Inflammatory macrophage treated with lipopolysaccharide for 1 hour (primary cell): ENCODE results near the gene SIX4.
A peak's percentile ranks its signal among the peaks of the same experiment; 100 is the strongest.
"Not testable (repeated sequence)": the region's sequence is repeated elsewhere in the genome, so short reads cannot be mapped to it uniquely, and the experiment has no call there.

ENCODE experiments used
- DNase-seq, 2 donors: peaks; one replicate each; pipeline ENCODE4 v3.0.0-alpha.2; 2020 to 2022

Gene SIX4

DNA sequence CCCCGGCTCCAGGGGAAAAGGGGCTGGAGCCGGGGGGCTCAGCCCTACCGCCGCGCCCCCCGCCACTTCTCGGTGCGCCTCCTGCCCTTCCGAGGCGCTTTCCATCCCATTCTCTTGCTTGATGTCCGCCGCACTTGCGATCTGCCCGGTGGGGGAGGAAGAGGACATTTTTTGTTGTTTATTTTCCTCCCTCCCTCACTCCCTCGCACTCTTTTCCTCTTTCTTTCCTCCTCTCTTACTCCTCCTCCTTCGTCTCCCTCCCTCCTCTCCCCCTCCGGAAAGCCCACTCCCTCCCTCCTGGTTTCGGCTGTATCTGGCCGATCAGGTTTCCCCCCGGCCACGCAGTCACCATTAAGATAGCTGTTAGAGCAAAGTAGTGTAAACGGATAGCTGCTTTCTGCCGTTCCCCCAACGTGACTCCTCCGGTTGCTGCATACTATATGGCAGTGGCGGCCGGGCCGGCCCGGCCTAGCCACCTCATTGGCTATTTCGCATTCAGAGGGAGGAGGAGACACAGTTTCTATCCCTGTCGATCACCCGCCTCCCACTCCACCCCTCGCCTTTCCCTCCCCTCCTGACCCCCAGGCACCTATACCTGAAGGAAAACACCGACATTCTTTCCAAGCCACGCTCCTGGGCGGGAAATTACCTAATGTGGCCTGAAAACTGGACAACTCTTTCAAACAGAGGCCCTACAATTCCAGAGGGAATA, at the start of gene SIX4:
TSS of gene SIX4 (minus strand) at position 445 of the 712 bp plus-strand sequence. CDS start at position 168, 277 bp downstream.
- DNase-seq: peak; percentile 13 to 16

DNA sequence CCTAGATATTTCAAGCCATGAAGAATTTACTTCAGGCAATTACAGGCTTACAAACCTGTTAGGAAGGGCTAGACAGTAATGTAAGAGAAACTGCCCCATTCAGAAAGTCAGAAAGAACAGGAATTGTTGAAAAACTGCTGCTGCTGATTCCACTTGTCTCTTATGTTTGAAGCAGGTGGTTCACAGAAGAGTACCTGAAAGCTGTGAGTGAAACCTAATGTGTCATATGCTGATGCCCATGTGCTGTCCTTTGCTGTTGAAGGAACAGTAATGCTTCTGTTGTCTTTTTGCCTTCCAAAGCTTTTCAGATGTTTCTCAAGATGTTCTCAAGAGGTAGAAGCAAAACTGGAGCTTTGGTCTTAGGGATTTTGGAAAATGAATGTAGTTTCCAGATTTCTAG, 49.4 kb upstream of the SIX4 start:
- no peak for DNase-seq

DNA sequence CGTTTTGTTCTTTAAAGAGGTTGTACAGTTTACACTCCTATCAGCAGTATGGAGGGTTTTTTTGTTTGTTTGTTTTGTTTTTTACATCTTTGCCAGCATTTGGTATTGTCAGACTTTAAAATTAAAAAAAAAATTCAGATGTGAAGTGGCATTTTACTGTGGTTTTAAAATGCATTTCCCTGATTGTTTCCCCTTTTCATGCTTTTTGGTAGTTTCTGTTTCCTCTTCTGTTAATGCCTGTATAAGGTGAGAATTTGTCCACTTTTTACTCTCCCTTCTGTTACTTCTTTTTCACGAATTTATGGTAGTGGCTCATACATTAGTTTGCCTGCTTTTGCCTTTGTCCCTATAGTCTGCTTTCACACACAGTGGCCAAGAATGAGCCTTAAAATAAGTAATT, 47.0 kb upstream of the SIX4 start:
- DNase-seq: no peak

DNA sequence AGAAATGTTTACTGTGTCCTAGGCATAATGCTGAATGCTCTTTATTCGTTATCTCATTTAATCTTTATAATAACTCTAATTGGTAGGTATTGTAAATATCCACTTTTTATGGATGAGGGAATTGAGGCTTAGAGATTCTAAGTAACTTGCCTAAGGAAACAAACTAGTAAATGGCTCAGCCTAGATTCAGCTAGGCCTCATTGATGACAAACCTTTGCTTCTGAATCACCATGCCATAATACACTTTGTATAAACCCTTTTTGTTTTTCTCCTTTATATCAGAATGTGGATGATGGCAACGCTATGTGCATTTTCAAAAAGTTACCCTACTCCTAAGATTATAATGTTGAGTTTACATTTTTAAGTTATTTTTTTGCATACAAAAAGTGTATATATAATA, 44.5 kb upstream of the SIX4 start:
- DNase-seq: no peak

DNA sequence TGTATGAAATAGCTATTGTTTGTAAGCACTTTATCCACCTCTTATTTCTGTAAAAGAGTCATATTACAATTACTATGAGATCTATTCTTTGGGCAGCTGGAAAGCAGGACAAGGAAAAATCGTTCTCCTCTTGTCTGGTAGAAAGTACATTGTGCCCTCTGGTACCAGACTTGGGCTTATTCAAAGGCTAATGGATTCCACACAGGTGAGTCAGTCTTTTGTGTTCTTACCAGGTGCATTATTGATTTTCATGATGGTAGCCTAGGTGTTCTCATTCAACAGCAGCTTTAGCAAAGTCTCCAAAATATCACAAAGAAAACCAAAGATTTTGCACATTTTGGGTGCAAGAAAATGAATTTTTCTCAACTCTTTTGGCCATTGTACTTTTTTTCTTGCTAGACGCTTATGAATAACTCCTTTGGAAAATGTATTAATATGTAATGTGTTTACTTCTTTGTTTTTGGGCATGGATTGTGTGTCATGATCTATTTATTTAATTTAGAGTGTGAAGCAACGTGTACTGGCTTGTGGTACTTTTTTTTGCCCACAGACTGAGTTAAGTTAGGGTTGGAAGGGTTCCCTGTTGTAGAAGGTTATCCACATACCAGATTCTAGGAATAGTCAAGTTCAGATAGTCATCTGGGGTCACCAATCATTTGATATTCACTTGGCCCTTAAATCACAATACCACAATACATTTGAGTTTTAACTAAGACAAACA, 36.7 kb upstream of the SIX4 start:
- no peak for DNase-seq

DNA sequence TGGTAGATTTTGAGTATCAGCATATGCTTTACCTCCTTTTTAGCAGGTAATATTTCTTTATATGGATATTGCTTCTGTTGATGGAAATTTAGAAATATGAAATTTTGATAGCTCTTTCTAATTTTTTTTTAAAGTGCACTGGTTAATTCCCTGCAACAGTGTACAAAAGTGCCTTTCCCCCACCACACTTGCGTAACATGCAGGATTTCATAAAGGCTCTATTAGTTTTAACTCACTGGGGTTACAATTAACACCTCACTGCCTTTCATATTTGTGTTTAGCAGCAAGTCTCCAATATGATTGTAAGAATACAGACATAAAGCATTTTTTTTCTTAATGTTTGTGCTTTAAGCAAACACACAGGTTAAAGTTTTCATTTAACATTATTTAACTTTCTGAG, 36.1 kb upstream of the SIX4 start:
- DNase-seq: no peak

DNA sequence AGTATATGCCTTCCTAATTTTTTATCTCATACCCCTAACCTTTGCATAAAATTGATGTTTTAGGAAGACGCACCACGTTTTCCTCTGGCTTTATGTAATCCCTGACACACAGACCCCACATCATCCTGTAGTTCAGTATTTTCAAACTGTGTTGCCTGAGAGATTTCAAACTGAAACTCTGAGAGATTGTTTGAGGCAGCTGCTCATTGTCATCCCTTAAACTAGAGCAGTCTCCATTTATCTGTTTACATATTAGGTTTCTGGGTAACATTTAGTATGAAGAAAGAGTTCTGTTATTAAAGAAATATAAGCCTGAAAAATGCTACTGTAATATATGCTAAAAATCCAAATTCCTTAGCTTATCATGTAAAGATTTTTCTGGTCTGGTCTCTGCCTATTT, 34.7 kb upstream of the SIX4 start:
- no peak for DNase-seq

DNA sequence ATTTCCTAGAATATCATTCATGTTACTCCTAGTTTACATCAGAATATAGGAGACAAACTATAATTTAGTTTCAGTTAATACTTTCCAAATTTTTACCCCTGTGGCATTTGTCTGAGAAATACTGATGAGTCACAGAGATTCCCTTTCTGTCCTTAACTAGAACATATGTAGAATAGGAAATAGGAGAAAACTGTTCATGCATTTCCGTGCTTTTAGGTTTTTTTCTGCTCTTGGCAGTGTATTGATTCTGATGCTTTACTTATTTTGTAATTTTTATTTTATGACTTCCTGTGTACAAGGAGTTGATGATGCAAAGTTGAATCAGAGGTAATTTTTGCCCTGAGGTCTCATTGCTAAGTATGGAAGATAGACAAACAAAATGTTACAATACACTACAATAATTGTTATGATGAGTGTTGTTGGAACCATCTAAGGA, 33.4 kb upstream of the SIX4 start:
- peak in 1 of 2 donors; percentile 14 for DNase-seq

DNA sequence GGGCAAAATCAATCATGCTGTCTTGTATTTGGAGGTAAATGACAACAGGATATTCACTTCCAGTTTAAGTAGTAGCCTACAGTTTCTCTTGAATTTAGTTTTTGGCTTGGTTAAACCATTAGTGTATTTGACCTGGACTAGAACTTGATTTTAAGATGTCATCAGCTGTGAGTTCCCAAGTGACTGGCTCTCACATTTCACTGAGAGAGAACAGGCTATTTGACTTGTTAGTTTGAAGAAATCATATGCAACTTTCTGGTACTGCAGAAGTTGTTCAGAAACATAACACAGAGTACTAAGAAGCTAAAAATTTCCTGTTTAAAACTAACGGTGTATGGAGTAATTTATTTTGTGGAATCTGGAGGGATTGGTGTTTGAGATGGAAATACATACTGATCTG, 32.7 kb upstream of the SIX4 start:
- DNase-seq: no peak

DNA sequence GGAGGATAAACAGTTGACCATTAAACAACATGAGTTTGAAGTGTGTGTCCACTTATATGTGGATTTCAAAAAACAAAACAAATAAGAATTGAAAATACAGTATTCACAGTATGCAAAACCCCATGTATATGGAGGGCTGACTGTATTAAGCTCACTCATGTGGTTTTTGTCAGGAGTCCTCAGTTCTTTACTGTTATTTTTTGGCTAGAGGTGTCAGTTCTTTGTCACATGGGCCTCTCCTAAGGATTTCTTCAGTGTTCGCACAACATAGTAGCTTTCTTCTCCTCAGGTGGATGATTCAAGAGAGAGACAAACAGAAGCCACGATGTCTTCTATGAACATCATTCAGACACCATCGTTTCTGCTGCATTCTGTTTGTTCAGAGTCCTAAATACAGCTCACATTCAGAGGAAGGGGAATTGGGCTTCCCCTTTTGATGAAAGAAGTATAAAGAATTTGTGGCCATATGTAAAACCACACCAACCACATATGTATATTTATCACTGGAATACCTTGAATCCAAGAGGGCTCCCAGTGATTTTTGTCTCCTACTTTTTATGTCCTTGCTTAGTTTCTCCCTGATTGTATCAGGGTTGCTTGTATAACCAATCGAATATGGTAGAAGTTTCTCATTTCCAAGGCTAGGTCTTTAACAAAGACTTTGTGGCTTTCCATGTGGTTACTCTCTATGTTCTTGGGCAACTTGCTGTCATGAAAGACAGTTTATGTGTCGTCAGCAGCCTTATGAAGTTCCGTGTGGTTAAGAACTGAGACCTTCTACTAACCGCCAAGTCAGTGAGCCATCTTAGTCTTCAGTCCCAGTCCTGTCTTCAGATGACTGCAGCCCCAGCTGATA, 29.3 kb upstream of the SIX4 start:
- peak; percentile 65 to 68 for DNase-seq

DNA sequence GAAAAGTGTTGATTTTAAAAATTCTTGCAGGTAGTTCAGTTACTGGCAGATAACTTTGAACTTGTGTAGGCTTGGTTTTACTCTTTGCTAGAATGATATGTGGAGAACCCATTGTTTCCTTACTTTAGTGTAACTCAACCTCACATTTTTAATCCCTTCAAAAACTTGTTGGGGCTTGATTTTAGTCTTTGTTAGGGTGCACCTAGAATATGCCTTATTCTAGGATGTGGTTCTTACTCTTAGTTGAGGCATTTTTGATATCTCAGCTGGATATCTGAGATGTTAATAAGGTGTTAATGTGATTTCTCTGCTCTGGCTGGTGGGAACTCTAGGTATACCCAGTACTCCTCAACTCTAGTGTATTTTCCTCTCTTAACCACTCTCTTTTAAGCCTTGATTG, 20.4 kb upstream of the SIX4 start:
- no peak for DNase-seq

DNA sequence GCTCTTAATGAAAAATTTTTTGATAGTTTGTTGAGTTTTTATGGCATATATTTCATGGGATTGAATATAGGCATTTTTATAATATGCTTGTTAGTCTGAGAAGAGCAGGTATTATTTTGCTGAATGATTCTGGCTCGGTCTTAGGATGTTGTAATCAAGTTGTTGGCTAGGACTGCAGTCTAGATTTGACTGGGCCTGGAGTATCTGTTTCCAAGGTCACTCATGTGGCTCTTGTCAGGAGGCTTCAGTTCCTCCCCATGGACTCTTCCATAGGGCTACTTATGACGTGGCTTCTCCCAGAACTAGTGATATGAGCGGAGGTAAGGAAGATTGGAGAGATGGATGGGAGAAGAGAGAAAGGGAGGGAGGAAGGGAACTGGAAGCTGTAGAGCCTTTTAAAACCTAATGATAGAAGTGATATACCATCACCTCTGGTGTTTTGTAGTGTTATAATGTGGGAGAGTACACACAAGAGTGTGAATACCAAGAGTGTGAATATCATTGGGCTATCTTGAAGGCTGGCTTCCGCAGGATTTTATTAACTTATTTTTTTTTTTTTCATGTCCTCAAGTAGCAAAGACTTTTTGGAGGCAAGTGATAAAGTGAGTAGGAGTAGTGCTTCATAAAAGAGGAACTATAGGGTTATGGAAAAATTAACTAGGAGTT, 14.8 kb upstream of the SIX4 start:
- DNase-seq: no peak

DNA sequence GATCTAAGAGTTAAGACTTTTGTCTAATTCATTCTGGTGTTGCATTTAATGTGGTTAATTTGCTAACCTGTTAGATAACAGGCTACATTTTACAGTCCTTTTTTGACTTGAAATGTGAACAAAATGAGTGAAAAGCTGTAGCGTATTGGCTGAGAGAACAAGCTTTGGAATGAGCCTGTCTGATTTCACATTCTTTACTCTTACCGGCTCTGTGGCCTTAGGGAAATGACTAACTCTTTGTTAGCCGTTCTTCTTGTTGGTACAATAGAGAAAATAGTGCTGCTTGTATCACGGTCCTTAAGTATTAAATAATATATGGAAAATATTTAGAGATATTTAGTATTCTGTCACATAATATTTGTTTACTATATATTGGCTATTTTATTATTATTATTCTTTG, 12.3 kb upstream of the SIX4 start:
- no peak for DNase-seq

DNA sequence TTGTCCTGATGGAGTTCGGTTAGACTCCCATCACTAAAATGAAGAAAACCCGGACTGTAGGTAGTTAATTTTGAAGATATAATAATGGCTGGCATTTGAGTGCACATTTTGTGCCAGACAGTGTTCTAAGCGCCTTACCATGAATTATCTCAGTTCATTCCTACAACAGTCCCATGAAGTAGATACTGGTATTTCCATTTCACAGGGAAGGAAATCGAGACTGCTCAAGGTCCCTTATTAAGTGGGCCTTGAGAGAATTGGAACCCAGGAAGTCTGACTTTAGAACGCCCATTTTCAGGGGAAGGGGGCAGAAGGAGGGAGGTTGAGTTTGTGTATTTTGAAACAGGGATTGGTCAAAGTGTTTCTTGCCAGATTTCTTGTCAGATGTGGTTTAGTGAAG, 11.3 kb upstream of the SIX4 start:
- DNase-seq: no peak

DNA sequence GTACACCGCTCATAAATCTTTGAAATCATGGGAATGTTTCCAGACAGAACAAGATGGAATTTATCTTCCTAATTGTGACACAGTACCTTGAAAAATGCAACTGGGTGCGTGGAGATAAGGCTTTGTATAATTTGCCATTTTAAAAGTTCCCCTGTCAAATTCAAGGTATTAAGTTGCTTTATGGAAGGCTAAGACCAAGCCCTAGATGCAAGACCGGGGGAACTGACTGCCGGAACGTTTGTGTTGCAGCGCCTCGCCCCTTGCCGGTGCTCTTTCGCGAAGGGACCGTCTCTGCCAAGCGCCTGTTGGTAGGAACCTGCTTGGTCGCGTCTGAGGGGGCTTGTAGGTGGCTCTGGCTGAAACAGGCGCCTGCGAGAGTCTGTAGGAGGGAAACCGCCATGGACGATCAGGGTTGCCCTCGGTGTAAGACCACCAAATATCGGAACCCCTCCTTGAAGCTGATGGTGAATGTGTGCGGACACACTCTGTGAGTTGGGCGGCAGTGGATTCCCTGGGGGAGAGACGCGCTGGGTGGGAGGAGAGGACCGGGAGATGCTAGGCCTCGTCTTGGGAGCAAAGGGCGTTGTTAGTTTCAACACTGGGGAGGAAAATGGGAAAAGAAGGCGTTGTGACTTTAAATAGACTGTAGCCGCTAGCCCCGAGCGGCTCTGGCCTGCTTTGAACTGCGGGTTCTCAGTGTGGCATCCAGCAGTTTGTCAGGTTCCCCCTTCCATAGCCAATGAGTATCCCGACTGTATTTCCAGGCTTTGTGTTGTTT, 10.5 kb upstream of the SIX4 start, which contains the start of gene MNAT1:
TSS of gene MNAT1 (plus strand) at position 297 of the 778 bp plus-strand sequence. CDS start at position 399, 102 bp downstream.
- DNase-seq: peak; percentile 51 to 85

DNA sequence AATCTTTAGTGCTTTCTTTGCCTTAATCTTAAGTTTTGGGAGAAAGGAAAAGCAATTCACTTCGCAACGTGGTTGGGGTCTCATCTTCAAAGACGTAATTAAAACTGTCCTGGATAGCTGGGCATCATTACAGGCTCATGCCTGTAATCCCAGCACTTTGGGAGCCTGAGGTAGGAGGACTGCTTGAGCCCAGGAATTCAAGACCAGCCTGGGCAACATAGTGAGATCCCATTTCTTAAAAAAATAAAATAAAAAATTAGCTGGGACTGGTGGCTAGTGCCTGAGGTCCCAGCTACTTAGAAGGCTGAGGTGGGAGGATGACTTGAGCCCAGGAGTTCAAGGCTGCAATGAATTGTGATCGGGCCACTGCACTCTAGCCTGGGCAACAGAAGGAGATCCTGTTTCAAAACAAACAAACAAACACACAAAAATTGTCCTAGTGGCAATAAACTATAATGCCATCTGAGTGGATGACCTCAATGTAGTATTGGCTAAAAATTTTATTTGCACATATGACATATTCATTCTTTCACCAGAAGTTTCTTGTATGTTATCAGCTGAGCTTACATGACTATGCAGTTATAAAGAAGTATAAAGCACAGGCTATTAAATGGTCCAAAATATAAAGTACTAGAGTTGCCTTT, 8.8 kb upstream of the SIX4 start:
- no peak for DNase-seq

DNA sequence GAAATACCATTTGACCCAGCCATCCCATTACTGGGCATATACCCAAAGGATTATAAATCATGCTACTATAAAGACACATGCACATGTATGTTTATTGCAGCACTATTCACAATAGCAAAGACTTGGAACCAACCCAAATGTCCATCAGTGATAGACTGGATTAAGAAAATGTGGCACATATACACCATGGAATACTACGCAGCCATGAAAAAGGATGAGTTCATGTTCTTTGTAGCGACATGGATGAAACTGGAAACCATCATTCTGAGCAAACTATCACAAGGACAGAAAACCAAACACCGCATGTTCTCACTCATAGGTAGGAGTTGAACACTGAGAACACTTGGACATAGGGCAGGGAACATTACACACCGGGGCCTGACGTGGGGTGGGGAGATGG, 7.1 kb upstream of the SIX4 start:
- DNase-seq: not testable (repeated sequence)

DNA sequence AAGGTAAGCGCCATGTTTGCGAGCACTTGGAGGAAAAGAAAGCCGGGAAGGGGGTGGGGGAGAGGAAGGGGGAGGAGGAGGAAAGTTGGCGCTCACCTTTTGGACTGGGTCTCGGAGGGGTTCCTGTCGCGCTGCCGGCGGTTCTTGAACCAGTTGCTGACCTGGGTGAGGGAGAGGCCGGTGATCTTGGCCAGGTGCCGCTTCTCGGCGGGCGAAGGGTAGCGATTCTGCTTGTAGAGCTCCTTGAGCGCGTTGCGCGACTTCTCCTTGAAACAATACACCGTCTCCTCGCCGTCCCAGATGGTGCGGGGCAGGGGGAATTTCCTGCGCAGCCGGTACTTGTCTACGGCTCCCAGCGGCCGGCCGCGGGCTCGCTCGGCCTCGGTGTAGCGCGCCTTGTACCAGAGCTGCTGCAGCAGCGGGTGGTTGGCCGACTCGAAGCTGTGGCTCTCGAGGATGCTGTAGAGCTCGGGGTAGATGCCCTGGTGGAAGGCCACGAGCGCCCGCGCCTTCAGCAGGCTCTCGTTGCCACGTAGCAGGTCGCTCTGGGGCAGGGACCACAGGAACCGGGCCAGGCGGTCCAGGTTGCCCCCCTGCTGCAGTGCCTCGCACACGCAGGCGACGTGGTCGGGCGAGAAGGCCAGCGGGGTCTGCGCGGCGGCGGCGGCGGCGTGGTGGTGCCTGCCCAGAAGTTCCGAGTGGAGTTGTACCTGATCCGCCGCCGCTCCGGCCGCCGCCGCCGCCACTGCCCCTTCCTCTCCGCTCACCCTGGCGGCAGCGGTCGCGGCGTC, 840 bp downstream of the SIX4 start:
- peak in 1 of 2 donors; percentile 16 for DNase-seq

DNA sequence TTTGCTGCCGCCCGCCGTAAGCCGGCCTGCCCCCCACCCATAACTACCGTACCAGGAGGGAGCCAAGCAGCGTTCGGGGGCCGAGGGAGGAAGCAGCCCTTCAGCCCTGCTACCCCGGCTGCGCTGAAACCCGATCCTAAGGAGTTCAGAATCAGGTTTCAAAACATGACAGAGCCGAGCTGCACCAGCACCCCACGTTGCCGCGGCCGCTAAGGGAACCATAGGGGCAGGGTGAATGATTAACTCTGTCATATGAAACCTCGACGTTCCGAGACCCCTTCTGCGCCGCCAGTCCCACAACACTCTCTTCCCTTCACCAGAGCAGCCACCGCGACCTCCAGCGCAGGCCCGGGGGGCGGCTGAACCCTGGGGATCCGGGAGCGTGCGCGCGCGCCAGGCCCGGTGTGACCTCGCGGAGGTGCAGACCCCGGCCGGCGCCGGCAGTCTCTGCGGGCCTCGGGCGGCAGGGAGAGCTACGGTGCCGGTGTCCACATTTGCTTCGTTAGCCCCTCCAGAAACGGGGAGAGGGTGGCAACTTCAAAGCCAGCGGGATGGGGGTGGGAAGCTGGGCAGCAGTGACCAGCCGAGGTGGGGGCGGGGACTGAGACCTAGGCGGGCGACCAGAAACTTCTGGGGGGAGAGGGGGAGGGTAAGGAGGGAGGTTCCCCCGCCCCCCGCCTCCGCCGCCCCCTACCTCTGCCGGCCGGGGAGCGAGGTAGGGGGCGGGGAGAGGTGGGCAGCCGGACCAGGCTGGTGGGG, 1.6 kb downstream of the SIX4 start:
- no peak for DNase-seq

DNA sequence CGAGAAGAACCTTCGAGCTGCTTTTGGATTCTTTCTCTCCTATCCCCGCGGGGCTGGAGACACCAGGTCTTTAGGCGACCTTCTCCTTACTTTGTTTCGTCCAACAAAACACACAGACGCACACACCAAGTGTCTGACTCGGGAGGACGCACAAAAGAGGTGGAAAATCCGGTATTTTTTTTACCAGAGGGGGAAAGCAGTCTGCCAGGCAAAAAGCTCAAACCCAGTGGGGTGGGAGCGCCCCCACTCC, 2.1 kb downstream of the SIX4 start:
- DNase-seq: no peak
